Islet of Langerhans (tissue), 1 donor: ENCODE data around the gene DEPDC7.
"Not testable (repeated sequence)": the region's sequence is repeated elsewhere in the genome, so short reads cannot be mapped to it uniquely, and the experiment has no call there.

Experiments used
- FAIRE-seq: peaks from one replicate; lab custom pipeline; 2011; peaks lifted over from hg19 to GRCh38; lab: Jason Lieb, UNC

DEPDC7 gene

DNA sequence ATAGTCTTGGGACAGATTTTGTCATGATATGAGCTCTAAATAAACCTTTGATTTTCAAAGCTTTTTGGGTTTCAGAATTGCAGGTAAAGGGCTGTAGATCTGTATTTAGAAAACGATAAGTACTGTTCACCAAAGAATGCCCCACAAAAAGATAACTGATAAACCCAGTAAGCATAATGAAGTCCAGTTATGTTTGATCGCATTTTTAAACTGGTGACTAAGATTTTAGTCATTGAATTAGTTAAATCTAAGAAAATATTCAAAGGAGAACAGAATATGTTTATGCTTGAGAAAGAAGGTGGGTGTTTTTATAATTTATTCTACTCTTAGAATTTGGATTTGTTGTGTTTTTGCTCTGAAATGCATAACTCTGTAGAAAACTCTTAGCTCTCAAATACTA, 11.6 kb downstream of the DEPDC7 start:
- FAIRE-seq: no peak

GRCh38 chr11:33027846-33028536, 12.3 kb downstream of the DEPDC7 start:
- no peak for FAIRE-seq

DNA sequence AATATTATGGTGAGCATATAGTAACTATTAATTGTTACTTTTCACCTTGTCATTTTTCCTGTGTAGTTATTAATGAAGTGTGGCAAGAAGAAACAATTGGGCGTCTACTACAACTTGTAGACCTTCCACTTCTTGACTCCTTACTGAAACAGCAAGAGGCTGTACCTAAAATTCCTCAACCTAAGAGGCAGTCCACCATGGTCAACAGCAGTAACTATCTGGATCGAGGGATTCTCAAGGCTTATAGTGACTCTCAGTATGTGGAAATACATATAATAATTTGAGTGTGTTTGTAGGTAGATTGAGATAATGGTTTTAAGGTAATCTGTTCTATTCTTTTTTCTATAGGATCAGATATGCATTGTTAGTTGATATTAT, 12.8 kb downstream of the DEPDC7 start:
- no peak for FAIRE-seq

DNA sequence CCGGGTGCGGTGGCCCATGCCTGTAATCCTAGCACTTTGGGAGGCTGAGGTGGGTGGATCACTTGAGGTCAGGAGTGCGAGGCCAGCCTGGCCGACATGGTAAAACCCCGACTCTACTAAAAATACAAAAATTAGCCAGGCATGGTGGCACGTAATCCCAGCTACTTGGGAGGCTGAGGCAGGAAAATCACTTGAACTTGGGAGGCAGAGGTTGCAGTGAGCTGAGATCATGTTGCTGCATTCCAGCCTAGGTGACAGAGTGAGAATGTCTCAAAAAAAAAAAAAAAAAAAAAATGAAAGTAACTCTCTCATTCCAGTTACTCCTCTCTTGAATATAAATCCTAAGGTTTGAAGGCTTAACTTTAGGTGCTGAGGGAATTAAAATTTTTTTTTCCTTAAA, 13.5 kb downstream of the DEPDC7 start:
- FAIRE-seq: not testable (repeated sequence)

DNA sequence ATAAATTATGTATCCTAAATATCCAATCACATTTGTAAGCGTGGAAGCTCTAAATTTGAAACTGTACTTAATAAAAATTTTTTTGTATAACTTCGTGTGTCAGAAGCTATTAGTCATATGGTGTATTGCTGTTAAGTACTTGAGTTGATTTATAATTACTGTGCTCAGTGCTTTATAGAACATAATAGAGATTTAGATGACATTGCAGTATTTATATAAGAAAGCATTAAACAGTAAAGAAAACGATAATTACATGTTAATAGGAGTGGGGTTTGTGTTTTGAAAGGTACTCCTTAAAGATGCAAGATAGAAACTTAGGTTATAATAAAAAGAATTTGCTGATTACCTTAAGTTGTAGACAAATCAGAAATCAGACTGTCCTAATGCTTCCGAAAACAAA, 17.8 kb downstream of the DEPDC7 start:
- no peak for FAIRE-seq

- no peak for FAIRE-seq
Observed at GRCh38 chr11:33035011-33035410, 19.3 kb downstream of the DEPDC7 start.

GRCh38 chr11:33039274-33040032, 23.8 kb downstream of the DEPDC7 start, which contains the start of gene TCP11L1:
TSS of gene TCP11L1 (plus strand) at chr11:33039572. CDS start at chr11:33043774, 4,202 bp downstream.
- no peak for FAIRE-seq

DNA sequence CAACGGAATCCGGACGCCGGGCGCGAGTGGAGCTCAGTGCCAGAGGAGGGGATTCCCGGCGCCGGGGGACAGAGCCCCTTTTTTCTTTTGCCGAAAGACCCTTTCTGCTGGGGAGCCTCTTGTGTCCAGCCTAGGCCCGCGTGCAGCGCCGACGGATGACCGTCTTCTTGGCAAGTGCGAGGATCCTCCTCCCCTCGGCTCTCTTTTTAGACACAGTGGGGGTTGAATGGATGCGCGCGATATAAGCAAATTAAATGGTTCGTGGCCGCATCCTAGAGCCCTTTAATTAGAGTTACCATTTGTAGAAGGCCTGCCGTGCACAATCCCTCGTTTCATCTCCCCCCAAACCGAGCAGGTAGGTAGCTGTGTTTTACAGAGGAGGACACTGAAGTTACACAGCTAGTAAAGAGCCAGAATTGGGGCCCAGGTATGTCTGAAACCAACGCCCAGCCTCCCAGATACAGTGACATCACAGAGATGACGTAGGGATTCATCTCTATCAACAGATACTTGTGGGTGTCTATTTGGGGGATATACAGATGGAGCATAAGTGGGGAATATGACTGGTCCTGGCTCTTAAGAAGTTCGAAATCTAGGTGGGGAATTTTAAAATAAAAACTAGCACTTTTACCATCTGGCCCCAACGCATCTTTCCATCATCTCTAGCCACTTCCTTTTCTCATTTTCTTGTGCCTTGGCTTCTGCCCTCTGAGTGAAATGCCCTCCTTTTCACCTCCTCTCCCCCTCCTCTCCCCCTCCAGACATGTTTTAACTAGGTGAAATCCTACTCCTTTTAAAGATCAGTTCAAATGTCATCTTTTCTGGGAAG, 24.6 kb downstream of the DEPDC7 start:
- no peak for FAIRE-seq

- no peak for FAIRE-seq
Observed at GRCh38 chr11:33040862-33041453, 25.3 kb downstream of the DEPDC7 start.

GRCh38 chr11:33043221-33043830, 27.6 kb downstream of the DEPDC7 start:
- FAIRE-seq: no peak

- FAIRE-seq: no peak
Observed at GRCh38 chr11:33044285-33044756, 28.6 kb downstream of the DEPDC7 start.

GRCh38 chr11:33045551-33046255, 30.0 kb downstream of the DEPDC7 start:
- FAIRE-seq: no peak

GRCh38 chr11:33048701-33049100, 33.0 kb downstream of the DEPDC7 start:
- FAIRE-seq: not testable (repeated sequence)

DNA sequence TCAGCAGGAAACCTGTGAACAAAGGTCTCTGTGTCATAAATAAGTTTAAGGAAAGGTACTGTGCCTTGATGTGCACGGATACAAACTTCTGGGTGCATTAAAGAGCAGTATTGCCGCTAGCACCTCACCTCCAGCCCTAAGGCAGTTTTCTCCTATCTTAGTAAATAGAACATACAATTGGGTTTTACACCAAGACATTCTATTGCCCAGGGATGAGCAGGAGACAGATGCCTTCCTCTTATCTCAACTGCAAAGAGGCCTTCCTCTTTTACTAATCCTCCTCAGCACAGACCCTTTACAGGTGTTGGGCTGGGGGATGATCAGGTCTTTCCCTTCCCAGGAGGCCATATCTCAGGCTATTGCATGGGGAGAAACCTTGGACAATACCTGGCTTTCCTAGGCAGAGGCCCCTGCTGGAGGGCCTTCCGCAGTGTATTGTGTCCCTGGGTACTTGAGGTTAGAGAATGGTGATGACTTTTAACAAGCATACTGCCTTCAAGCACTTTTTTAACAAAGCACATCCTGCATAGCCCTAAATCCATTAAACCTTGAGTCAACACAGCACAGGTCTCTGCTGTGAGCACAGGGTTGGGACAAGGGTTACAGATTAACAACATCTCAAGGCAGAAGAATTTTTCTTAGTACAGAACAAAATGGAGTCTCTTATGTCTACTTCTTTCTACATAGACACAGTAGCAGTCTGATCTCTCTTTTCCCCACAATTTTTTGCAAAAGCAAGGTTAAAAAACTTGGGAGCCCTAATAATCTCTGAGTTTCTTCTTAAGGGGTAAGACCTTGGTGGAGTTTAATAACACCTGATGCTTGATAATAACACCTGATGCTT, 34.1 kb downstream of the DEPDC7 start:
- FAIRE-seq: not testable (repeated sequence)

DNA sequence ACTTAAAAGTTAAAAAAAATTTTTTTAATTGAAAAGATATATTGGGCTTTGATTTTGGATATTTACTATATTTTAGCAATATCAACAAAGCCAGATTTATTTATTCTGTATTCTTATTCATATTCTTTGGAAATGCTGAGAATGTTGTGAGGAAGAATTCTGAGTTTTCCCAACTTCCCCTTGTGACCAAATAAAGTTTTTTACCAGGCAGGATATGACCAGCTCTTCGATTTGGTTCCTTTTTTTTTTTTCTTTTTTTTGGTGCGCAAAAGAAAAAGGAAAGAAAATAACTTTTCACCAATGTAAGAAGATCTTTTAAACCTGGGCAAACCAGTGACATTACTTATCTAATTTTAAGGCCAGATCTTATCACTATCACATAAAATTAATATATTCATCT, 36.6 kb downstream of the DEPDC7 start:
- FAIRE-seq: no peak

DNA sequence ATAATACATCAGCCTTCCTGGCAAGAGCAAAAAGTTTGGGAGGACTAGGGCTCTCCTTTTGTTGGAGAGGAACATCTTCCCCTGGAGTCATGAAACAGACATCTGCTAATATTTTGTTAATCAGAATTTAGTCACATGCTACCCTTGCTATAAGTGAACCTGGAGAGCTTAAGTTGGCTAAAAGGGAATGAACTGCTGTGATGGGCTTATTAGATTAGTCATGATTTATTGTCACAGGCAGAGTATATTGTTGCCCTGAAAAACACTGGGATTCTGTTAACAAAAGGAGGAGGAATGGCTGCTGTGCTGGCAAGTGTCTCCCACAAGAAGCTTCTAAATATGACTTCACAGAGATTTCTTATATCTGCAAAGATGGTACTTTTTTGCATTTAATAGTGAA, 39.7 kb downstream of the DEPDC7 start:
- no peak for FAIRE-seq

- no peak for FAIRE-seq
Observed at GRCh38 chr11:33057284-33057683, 41.6 kb downstream of the DEPDC7 start.

GRCh38 chr11:33059331-33060007, 43.8 kb downstream of the DEPDC7 start:
- FAIRE-seq: no peak

GRCh38 chr11:33060271-33060670, 44.6 kb downstream of the DEPDC7 start:
- FAIRE-seq: no peak

DNA sequence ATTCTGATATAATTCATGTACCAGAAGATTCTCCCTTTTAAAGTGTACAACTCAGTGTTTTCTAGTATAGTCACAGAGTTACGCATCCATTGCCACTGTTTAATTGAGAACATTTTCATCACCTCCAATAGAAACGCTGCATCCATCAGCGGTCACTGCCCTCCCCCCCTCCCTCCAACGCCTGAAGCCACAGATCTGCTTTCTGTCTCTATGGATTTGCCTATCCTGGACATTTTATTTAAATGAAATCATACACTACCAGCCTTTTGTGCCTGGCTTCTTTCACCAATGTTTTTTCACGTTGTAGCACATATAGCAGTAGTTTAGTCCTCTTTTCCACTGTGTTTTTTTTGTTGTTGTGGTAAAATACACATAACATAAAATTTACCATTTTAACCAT, 46.5 kb downstream of the DEPDC7 start:
- no peak for FAIRE-seq
